HG03103 (cell line): ENCODE data around the gene RPS5.
"Not testable (repeated sequence)": the region's sequence is repeated elsewhere in the genome, so short reads cannot be mapped to it uniquely, and the experiment has no call there.

Experiments
- ATAC-seq: cut with Tn5 transposase; IDR thresholded peaks from one replicate; pipeline ENCODE4 v1.9.1; 2021; ENCODE audit warnings: low read depth; ENCODE audit not compliant: unreplicated experiment

Gene RPS5

DNA sequence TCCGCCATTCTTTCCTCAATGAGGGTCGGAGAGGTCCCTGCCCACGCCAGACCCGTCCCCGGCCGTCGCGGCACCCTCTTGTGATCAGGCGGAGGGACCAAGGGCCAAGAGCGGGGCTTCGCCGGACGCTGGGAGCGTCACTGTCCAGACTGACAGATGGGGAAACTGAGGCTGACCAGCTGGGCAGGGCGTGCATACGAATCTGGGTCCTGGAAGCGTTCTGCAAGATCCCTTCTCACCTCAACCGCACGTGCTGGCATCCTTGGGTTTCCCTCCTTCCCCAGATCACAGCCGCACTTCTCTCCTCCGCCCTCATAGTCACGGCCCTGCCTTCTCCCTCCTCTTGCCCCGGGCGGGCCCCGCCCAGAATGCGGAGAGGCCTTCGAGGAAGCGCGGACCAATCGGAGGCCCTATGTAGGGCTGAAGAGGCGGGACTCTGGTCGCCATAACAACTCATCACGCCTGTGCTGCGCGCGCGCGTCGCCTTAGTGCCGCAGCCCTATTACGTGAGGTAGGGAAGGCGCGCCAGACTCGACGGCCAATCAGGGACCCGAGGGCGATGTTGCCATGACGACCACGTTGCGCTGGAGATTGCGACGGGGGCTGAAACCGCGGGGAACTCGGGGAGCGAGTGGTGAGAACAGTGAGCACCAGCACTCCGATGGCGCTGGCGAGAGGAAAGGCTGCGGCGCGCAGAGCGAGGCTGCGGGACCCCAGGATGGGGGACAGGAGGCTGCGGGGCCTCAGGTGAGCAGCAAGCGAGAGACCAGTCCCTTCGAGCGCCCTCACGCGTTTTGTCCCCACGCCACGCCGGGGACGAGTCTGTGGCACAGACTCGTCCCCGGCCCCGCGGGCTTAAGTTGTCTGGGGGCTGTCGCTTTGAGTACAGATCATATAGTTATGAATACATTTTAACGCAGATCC lies 14.1 kb downstream of the RPS5 start:
- ATAC-seq, result peak; percentile 98

DNA sequence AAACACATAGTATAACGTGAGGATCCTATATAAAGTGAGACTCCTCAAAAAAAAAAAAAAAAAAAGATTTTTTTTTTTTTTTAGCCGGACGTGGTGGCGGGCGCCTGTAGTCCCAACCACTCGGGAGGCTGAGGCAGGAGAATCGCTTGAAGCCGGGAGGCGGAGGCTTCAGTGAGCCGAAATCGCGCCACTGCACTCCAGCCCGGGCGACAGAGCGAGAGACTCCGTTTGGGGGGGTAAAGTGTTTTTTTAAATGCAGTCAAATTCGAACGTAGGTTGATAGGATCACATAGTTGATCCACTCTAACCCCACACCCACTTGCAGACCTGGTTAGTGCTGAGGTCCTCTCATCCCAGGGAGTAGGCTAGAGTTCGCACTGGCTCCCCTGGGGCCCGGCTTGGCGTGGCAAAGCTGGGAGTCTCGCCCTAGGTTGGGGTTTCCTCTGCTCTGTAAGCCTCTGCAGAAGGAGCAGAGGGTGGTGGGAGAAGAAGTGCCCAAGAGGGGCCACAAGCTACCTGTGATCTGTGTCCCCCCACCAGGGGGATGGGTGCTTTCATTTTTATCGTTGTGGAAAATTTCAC lies 14.9 kb downstream of the RPS5 start:
- no peak for ATAC-seq

DNA sequence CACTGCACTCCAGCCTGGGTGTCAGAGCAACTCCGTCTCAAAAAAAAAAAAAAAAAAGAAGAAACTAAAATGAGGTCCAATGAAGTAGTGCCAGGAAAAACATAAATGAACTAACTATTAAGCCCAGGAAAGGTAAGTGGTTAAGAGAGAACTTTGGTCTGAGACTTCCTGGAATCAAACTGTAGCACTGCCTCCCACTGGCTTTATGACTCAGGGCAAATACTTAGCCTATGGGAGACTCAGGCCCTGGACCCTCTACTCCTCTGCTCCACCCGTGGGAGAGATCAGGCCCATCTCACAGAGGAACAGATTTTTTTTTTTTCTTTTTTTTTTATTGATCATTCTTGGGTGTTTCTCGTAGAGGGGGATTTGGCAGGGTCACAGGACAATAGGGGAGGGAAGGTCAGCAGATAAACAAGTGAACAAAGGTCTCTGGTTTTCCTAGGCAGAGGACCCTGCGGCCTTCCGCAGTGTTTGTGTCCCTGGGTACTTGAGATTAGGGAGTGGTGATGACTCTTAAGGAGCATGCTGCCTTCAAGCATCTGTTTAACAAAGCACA lies 16.9 kb downstream of the RPS5 start:
- ATAC-seq, result not testable (repeated sequence)

DNA sequence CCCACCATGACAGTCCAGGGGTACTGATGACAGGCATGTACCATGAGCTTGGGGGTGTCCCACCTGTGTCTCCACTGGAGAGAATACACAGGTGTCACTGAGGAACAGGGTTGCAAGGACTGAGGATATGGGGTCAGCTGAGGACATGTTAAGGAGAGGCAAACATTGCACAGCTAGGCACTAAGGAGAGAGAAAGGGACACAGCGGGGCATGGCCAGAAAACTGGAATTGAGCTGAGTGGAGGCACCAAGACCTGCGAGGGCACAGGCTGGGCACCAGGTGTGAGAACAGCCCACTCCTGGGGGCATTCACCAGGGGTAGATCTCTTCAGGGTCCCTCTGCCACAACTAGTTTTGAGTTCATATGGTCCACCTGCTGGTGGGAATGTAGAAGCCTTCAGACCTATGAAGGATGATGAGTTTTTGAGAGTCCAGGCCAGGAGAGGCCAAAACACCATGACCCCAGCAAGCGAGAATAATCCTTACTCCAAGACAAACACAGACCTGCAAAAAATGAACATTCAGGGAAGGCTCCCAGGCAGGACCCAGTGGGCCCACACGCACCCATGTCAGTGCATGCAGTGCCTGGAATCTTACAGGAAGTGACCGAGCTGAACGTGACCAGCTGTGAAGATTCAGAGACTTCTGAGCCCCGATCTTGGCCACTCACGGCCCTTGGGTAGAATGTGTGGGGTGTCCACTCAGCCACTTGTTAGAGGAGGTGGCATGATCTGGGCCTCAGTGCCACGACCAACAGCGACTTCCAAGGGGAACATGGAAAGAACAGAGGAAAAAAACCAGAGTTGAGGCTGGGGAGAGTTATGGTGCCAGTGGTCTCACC lies 20.0 kb downstream of the RPS5 start:
- ATAC-seq, result no peak

DNA sequence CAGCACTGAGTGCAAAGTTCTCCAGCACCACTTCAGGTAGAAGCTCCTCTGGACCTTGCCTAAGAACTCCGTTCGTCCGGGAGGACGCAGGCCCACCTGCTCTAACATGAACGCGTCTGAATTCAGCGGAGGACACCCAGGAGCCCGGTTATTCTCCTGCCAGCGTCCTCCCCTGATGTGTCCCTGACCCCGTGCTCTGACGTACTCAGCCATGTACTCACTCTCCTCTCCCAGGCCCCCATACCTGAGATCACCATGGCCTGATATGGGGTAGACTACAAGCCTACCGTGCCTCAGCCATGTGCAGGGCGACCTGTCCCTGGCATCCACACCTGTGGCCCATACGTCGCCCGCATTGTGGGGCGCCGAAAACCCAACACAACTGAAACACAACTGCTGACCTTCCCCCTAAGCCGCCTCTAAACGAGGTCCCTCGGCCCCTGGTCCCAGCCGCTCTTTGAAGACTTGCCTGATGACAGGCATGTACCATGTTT lies 20.6 kb downstream of the RPS5 start:
- ATAC-seq, result no peak

DNA sequence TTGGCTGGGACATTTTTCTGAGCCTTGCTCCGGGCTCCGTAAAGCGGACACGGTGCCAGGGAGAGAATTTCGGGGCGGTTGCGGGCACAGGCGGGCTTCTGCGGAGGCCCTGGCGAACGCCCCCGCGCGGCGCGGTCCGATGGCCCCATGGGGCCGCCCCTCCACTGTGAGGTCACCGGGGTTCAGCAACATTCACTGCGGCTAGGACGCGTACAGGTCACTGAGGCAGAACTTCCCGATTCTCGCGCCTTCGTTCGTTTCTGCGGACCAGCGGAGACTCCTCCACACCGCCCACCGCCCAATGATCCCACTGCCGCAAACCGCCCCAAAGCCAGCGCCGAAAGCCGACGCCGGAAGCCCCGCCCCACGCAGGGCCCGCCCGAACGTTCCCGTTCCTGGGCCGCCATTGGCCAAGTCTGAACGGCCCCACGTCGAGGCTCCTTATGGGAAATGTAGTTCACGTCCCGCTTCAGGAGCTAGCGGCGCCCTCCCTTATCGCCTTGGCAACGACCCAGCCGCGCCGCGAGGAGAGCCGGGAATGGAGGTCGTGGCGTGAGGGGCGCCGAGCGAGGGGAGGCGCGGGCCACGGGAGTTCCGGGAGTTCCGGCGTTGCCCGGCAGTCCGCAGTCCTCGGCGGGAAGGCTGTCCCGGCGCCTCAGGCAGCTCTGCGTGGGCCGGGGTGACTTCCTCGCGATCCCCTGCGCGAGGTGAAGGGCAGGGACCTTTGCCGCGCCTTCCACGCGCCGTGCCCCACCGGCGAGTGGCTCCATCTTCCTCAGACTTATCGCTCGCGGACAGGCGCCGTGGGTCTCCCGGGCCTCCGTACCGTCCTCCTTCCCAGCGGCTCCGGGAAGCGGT lies 21.3 kb downstream of the RPS5 start, which contains the start of gene ZNF584:
ZNF584 (plus strand) TSS at position 498 of the 858 bp plus-strand sequence. CDS start 499 bp downstream, outside the sequence.
- peak; percentile 93 for ATAC-seq

DNA sequence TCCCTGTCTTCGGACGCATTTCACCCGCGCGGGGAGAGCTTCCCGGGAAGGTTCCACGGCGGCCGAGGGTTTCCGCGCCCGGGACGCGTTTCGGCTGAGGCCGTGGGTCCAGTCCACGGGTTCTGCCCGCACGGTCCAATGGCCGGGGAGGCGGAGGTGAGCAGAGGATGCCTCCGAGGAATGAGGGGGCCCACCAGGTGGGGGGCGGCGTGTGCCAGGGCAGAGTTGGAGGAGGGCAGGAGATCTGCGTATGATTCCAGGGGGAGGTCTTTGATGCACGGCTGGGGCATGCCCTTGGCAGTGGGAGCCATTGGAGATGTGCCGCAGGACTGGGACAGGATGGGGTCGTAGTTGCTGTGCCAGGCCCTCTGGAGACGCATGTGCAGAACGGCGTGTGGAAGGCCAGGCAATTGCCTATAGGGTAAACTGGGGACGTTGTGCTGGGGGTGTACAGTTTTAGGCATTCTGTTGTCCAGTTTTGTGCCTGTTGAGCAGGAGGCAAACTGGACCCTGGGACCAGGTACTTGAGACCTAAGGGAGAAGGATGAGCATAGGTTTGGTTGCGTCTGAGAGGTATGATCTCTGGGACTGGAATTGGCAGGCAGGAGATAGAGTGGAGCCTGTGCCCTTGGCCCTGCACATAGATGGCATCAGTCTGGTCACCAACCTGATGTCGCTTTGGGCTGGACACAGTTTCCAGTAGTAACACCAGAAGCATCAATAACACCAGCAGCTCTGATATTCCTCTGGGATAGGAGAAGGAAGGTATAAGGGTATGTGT lies 22.1 kb downstream of the RPS5 start:
- no peak for ATAC-seq

DNA sequence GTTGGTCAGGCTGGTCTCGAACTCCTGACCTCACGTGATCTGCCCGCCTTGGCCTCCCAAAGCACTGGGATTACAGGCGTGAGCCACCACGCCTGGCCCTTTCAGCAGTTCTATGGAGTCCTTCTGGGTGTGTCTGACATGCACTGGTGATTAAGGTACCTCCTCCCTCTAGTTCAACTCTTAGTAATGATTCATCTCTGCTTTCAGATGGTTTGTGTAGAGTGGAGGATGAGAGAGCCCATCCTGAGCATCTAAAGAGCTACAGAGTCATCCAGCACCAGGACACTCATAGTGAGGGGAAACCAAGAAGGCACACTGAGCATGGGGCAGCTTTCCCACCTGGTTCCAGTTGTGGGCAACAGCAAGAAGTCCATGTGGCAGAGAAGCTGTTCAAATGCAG lies 29.5 kb downstream of the RPS5 start:
- ATAC-seq, result no peak

DNA sequence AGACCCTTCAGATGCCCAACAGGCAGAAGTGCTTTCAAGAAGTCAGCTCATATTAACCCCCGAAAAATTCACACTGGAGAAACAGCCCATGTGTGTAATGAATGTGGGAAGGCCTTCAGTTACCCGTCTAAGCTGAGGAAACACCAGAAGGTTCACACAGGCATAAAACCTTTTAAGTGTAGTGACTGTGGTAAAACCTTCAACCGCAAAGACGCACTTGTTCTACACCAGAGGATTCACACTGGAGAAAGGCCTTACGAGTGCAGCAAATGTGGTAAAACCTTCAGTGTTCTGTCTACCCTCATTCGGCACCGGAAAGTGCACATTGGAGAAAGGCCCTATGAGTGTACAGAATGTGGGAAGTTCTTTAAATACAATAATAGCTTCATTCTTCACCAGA lies 30.0 kb downstream of the RPS5 start:
- no peak for ATAC-seq

DNA sequence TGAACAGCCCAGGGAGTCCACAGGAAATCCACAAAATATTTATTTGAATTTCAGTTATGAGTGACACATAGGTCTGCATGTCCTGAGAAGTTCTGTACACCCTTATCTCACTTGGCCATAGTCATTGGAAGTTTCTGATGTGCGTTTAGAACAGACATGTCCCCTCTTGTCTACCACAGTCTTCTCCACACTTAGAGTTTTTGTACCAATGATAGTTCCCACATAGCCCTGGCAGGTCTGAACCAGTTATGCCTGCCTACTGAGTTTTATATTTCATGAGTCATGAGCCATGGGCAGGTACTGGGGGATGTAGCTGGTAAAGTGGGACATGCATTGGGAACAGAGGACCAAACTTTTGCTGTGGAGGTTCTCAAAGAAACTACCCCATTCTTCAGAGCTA lies 41.5 kb downstream of the RPS5 start:
- no peak for ATAC-seq

DNA sequence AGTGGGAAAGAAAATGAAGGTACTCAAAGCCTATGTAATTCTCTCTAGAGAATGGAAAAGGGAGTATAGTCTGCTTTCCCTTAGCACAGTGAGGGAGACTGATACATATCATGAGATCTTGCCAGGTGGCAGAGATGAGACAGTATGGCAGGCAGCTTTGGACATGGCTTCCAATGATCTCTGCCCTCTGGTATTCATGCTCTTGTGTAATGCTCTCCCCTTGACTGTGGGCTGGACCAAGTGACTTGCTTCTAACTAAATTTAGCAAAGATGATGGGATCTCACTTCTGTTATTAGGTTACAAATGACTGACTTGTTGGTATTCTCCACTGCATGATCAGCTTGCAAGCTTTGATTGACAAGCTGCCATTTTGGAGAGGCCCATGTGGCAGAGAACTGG lies 42.7 kb downstream of the RPS5 start:
- ATAC-seq, result no peak

DNA sequence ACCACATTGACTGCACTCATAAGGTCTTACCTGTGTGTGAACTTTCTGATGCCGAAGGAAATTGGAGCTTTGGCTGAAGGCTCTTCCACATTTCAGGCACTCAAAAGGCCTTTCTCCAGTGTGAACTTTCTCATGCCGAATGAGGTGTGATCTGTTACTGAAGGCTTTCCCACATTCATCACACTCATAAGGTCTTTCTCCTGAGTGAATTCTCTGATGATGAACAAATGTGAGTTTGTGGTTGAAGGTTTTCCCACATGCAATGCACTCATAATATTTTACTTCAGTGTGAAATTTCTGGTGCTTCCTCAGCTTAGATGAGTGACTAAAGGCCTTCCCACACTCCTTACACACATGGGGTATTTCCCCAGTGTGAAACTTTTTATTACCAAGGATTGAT lies 47.1 kb downstream of the RPS5 start:
- no peak for ATAC-seq

DNA sequence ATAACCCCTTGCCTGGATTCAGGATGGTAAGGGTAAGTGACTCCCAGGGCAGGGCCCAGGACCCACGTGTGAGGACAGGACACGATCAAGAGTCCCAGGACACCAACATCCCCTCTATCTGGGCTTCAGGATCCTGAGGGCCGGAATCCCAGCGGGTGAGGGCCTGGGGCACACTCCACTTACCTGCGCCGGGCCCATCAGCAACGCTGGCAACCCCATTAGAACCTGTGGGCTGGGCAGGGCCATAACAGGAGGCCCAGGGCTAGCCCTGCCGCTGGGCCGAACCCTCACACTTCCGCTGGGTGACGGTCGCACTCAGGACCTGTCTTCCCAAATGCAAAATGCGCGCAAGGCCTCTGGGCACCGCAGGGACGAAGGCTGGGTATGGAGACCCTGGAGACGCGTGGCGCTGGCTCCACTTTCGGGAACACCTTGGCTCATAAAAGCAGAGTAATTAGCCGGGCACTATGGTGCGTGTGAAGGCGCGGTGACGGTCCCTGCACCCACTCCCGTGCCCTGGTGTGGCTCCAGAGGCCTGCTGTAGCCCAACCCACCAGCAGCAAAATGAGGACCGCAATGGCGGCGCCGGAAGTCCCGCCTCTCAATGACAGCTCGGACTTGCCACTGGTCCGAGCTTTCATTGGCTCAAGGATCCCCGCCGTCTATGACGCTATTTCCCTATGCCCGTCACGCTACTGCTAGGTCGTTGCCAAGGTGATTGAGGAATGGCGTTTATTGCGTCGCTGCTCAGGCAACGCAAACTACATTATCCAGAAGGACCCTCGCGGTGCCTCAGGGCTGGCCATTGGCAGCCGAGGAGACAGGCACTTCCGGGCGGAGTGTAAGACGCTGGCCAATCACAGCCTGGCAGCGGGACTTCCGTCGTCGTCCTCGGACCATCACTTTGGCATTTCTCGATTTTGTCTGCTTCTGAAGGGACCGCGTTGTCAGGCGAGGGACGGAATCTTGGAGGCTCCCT lies 52.8 kb downstream of the RPS5 start, which contains the start of gene ZNF132:
ZNF132 (minus strand) TSS at position 578 of the 979 bp plus-strand sequence; CDS start at position 246, 332 bp downstream.
- ATAC-seq, result peak; percentile 95

DNA sequence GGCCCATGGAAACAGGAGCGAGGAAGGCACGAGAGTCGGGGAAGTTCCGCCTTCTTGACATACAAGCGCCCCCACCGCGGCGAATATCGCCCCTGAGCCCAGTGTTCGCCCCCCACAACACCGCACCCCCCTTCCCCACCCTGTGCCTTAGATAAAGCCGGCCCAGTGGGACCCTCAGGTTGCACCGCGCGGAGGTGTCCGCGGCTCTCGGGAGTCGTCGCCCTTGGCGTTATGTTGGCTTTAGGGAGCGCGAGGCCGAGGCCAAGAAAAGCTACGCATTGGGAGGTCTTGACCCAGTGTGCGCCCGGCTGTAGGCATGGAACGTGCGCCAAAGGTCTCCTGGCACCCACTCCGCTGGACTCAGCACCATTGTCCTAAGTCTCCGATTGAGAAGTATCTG lies 53.5 kb downstream of the RPS5 start:
- no peak for ATAC-seq

DNA sequence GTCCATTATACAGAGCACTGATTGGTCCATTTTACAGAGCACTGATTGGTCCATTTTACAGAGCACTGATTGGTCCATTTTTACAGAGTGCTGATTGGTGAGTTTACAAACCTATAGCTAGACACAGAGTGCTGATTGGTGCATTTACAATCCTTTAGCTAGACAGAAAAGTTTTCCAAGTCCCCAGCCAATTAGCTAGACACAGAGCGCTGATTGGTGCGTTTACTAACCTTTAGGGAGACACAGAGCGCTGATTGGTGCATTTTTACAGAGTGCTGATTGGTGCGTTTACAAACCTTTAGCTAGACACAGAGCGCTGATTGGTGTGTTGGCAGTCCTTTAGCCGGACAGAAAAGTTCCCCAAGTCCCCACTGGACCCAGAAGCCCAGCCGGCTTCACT lies 55.9 kb downstream of the RPS5 start:
- ATAC-seq, result not testable (repeated sequence)
